B cell (primary cell): ENCODE results near the gene EIF3A. TPM values are rescaled to one million over a fixed set of nuclear protein-coding genes. Genes with fewer than 3 reads are reported as not detected.

Experiments
- ATAC-seq: fragments of 200-7000 bp; cut with Tn5 transposase; one replicate; pipeline ENCODE4 v1.10.0; 2021; ENCODE audit warnings: low read depth, mild to moderate bottlenecking, moderate number of reproducible peaks, moderate library complexity
- CTCF ChIA-PET: fragments of 350-600 bp; sonication (Branson Sonifier 250); formaldehyde crosslinking; loops from one replicate; lab custom pipeline; 2021; ENCODE audit warnings: antibody characterized with exemption, inconsistent platforms; lab: Charles Lee
- POLR2A ChIA-PET: fragments of 350-600 bp; sonication (Branson Sonifier 250); formaldehyde crosslinking; loops from one replicate; lab custom pipeline; 2021; ENCODE audit warnings: antibody characterized with exemption; lab: Charles Lee
- DNase-seq: peaks from one replicate; pipeline ENCODE4 v3.0.0; 2013
- H2AFZ ChIP-seq: 2 replicates; pipeline ENCODE4 v1.6.1; 2012; ENCODE audit warnings: mild to moderate bottlenecking, low read depth, low read length; ENCODE audit not compliant: insufficient read depth, poor library complexity, severe bottlenecking
- H3K27ac ChIP-seq, 2 donors: 1 replicate in 1 of 2; 2 replicates in 1 of 2; pipeline ENCODE4 v1.5.1; 2012 to 2013; ENCODE audit warnings: low read length in 2 of 2, mild to moderate bottlenecking in 2 of 2, moderate library complexity in 1 of 2
- H3K27me3 ChIP-seq, 4 experiments: fragments of 200-600 bp in 1 of 4; sonication (generic) in 1 of 4; replicated peaks in 1 of 4; 1 replicate in 2 of 4; 2 replicates in 2 of 4; pipeline versions ENCODE4 v1.6.1 to v1.7.0; 2013 to 2016; ENCODE audit warnings: low read length in 3 of 4, mild to moderate bottlenecking in 2 of 4, mixed read lengths in 1 of 4, moderate library complexity in 1 of 4; ENCODE audit not compliant: insufficient read depth in 4 of 4, control insufficient read depth in 3 of 4; ENCODE audit errors: control extremely low read depth in 1 of 4
- H3K36me3 ChIP-seq, 2 experiments: replicated peaks in 1 of 2; 1 replicate in 1 of 2; 2 replicates in 1 of 2; pipeline versions ENCODE4 v1.6.1 to v1.7.1; 2013; ENCODE audit warnings: low read length in 1 of 2; ENCODE audit not compliant: insufficient read depth in 2 of 2, control insufficient read depth in 1 of 2; ENCODE audit errors: control extremely low read depth in 1 of 2, extremely low read depth in 1 of 2
- H3K4me1 ChIP-seq, 2 donors: fragments of 200-600 bp in 1 of 2; sonication (generic) in 1 of 2; 1 replicate in 1 of 2; 2 replicates in 1 of 2; pipeline versions ENCODE4 v1.5.1 to v1.6.1; 2013 to 2017; ENCODE audit warnings: low read length in 2 of 2; ENCODE audit not compliant: control insufficient read depth in 2 of 2, insufficient read depth in 2 of 2
- H3K4me2 ChIP-seq: replicated peaks from 2 replicates; pipeline ENCODE3; 2012; ENCODE audit warnings: mild to moderate bottlenecking, low read depth, low read length; ENCODE audit not compliant: poor library complexity, severe bottlenecking
- H3K4me3 ChIP-seq, 5 experiments: fragments of 200-600 bp in 1 of 5; sonication (generic) in 1 of 5; 1 replicate in 3 of 5; 2 replicates in 2 of 5; pipeline versions ENCODE4 v1.5.1 to v1.7.0; 2011 to 2016; ENCODE audit warnings: low read length in 4 of 5, mild to moderate bottlenecking in 4 of 5, low read depth in 2 of 5, control low read depth in 1 of 5, moderate library complexity in 1 of 5; ENCODE audit not compliant: insufficient read depth in 1 of 5; ENCODE audit errors: control extremely low read depth in 1 of 5, extremely low read depth in 1 of 5
- H3K79me2 ChIP-seq: fragments of 200-600 bp; sonication (generic); one replicate; pipeline ENCODE4 v1.6.0; 2016; ENCODE audit warnings: low read length; ENCODE audit not compliant: control insufficient read depth, insufficient read depth
- H3K9ac ChIP-seq: fragments of 200-600 bp; sonication (generic); 2 replicates; pipeline ENCODE4 v1.6.1; 2017; ENCODE audit warnings: mild to moderate bottlenecking, low read length, moderate library complexity
- H3K9me3 ChIP-seq, 3 donors: one replicate each; pipeline versions ENCODE4 v1.6.1 to v1.7.1; 2013; ENCODE audit warnings: low read length in 2 of 3; ENCODE audit not compliant: control insufficient read depth in 2 of 3, insufficient read depth in 1 of 3; ENCODE audit errors: control extremely low read depth in 1 of 3
- H4K20me1 ChIP-seq: 2 replicates; pipeline ENCODE4 v1.6.0; 2012; ENCODE audit warnings: mild to moderate bottlenecking, low read length; ENCODE audit not compliant: insufficient read depth, control insufficient read depth, poor library complexity, severe bottlenecking
- H3K27ac Mint-ChIP-seq: one replicate; pipeline ENCODE4 v1.8.0; 2021; ENCODE audit warnings: mixed read lengths
- H3K27me3 Mint-ChIP-seq: one replicate; pipeline ENCODE4 v1.8.0; 2021; ENCODE audit warnings: mixed read lengths
- H3K4me1 Mint-ChIP-seq: one replicate; pipeline ENCODE4 v1.8.0; 2021; ENCODE audit warnings: mixed read lengths
- H3K4me3 Mint-ChIP-seq: one replicate; pipeline ENCODE4 v1.8.0; 2021; ENCODE audit warnings: mixed read lengths
- H3K9me3 Mint-ChIP-seq: one replicate; pipeline ENCODE4 v1.8.0; 2022; ENCODE audit warnings: mixed read lengths; ENCODE audit not compliant: insufficient read depth
- CTCF ChIP-seq: fragments of 200-600 bp; IDR thresholded peaks from one replicate; pipeline ENCODE4 v1.8.0; 2022; ENCODE audit warnings: antibody characterized with exemption, mild to moderate bottlenecking
- EZH2 ChIP-seq: IDR thresholded peaks from 2 replicates; pipeline ENCODE4 v1.6.1; 2012; ENCODE audit warnings: borderline replicate concordance, low read depth, mild to moderate bottlenecking, moderate library complexity, low read length; ENCODE audit not compliant: insufficient read depth, poor library complexity, severe bottlenecking
- WGBS: methylation state at CpG from one replicate; pipeline ENCODE4 v1.1.5; 2013; ENCODE audit warnings: missing lambda C conversion rate; ENCODE audit not compliant: insufficient coverage; 5-methylcytosine and 5-hydroxymethylcytosine counted together
- intact Hi-C: fragments of 100-400 bp; cut with micrococcal nuclease; formaldehyde crosslinking; loops from one replicate; pipeline ENCODE4 v1.10.0; 2022
- polyA plus RNA-seq: library from polyadenylated mRNA; depleted of rRNA; stranded (reverse); fragments of >200 nt; gene quantifications from 2 replicates; pipeline ENCODE4 v1.2.3, GENCODE V29; 2012
- total RNA-seq, 2 donors: library from RNA; stranded (reverse); fragments of 120-200 nt in 1 of 2; gene quantifications; 1 replicate in 1 of 2; 2 replicates in 1 of 2; pipeline versions ENCODE4 v1.2.3 to v1.2.4, GENCODE V29; 2013 to 2022

The EIF3A gene
- total and polyA plus RNA-seq, 2 donors (not counting 1 experiment from before 2014, with no cell fraction given): 8.8 to 94.5 TPM

DNA sequence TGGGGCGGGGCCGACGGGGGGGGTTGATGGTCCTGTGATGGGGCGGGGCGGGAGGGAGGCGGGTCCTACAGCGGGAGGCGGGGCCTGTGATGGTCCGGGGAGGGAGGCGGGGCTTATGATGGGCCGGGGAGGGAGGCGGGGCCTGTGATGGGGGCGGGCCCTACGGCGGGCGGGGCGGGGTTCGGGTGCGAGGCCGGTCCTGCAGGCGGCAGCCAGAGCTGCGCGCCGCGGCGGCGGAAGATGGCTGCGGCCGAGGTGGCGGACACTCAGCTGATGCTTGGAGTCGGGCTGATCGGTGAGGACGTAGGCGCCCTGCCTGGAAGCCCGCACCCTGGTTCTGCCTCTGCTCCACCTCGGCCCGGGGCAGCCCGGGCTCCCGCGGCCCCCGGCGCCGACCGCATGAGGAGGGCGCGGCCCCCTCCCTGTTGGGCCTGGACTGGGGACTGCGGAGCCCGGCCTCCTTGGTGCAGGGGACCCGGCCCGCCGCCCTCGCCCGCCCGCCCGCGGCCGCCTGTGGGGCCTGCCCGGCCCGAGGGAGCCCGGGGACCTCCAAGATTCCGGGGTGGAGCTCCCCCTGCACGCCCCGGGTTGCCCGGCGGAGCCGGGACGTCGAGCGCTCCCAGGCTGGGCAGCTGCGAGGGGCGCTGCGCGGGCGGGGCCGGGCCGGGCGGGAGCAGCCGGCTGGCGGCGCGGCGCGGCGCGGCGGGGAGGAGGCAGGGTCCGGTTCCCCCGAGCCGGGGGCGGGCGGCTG is 23.5 kb upstream of the EIF3A start, which contains the start of gene DENND10:
DENND10 (plus strand) TSS at position 211 of the 751 bp plus-strand sequence; CDS start at position 241, 30 bp downstream.
- ChIA-PET POLR2A (interaction anchor here (0.6 to 2.6 kb wide), 5 partner anchors 13 to 374 kb away, joined by 3 to 10 read pairs (median 4); partner anchors contain the start of gene EIF3A), CTCF (interaction anchor here (1.0 to 1.8 kb wide), 3 partner anchors 14 to 103 kb away, joined by 3 to 5 read pairs (median 3); partner anchors contain the start of gene GRK5)
- H3K36me3 ChIP-seq: peaks cover 0 to 1% of the 10 kb centered on the region in 2 experiments
- Mint-ChIP-seq H3K27ac (peak within 1 kb of the TSS; percentile 71), H3K4me1 (peaks cover 10% of the 10 kb centered on the region), H3K4me3 (peak within 1 kb of the TSS; percentile 84), H3K27me3 (no peaks in the 10 kb centered on the region), H3K9me3 (no peaks in the 10 kb centered on the region)
- H3K79me2 ChIP-seq: peaks cover 7% of the 10 kb centered on the region
- intact Hi-C loops: loop anchor here (1.0 to 5.0 kb wide), 6 partner anchors 24 to 769 kb away; partner anchors contain the start of genes BAG3, EIF3A, MCMBP and PRDX3
- peak within 1 kb of the TSS; percentile 2 to 4 for H3K27ac ChIP-seq
- TF ChIP-seq EZH2 (no peak), CTCF (no peak)
- peak within 1 kb of the TSS; percentile 38 to 77 (median 68) for H3K4me3 ChIP-seq
- ATAC-seq (peak; percentile 89), DNase-seq (peak; percentile 86)
- under 1% methylated on average over 88 of the region's 91 CpGs for WGBS
- no peaks in the 10 kb centered on the region for H3K27me3 ChIP-seq
- H3K9me3 ChIP-seq: no peaks in the 10 kb centered on the region
- peak within 1 kb of the TSS; percentile 80 for H2AFZ ChIP-seq
- peaks cover 6 to 12% of the 10 kb centered on the region in 2 donors for H3K4me1 ChIP-seq
- peak within 1 kb of the TSS; percentile 91 for H3K4me2 ChIP-seq
- peaks cover 8% of the 10 kb centered on the region for H4K20me1 ChIP-seq
- peak within 1 kb of the TSS; percentile 73 for H3K9ac ChIP-seq
